Smooth muscle cell (in vitro differentiated cells): ENCODE measurements around the gene TMEM14A. TPM values are rescaled to one million over a fixed set of nuclear protein-coding genes. Genes with fewer than 3 reads are reported as not detected.

Source experiments
- DNase-seq: peaks from one replicate; lab custom pipeline; 2025; ENCODE audit not compliant: unreplicated experiment; lab: John Stamatoyannopoulos, UW
- H2AFZ ChIP-seq: fragments of 200-600 bp; sonication (generic); 2 replicates; pipeline ENCODE4 v1.6.0; 2016; ENCODE audit warnings: antibody characterized with exemption, low read depth, mild to moderate bottlenecking
- H3F3A ChIP-seq: fragments of 200-600 bp; sonication (generic); 2 replicates; pipeline ENCODE4 v1.6.0; 2017; ENCODE audit warnings: antibody characterized with exemption, low read depth
- H3K27ac ChIP-seq: fragments of 200-600 bp; sonication (generic); 2 replicates; pipeline ENCODE4 v1.5.1; 2016; ENCODE audit warnings: low read depth, mild to moderate bottlenecking
- H3K27me3 ChIP-seq: fragments of 200-600 bp; sonication (generic); 2 replicates; pipeline ENCODE4 v1.6.1; 2016; ENCODE audit warnings: low read depth, mild to moderate bottlenecking
- H3K36me3 ChIP-seq: fragments of 200-600 bp; sonication (generic); 2 replicates; pipeline ENCODE4 v1.5.1; 2016; ENCODE audit warnings: low read depth
- H3K4me1 ChIP-seq: fragments of 200-600 bp; sonication (generic); 2 replicates; pipeline ENCODE4 v1.5.1; 2016; ENCODE audit warnings: low read depth
- H3K4me2 ChIP-seq: fragments of 200-600 bp; sonication (generic); 2 replicates; pipeline ENCODE4 v1.6.0; 2016; ENCODE audit warnings: mild to moderate bottlenecking
- H3K4me3 ChIP-seq: fragments of 200-600 bp; sonication (generic); 2 replicates; pipeline ENCODE4 v1.5.1; 2016; ENCODE audit warnings: mild to moderate bottlenecking
- H3K79me2 ChIP-seq: fragments of 200-600 bp; sonication (generic); 2 replicates; pipeline ENCODE4 v1.6.0; 2016; ENCODE audit warnings: low read depth, mild to moderate bottlenecking
- H3K9ac ChIP-seq: fragments of 200-600 bp; sonication (generic); 2 replicates; pipeline ENCODE4 v1.6.0; 2016; ENCODE audit warnings: low read depth
- H3K9me3 ChIP-seq: fragments of 200-600 bp; sonication (generic); replicated peaks from 2 replicates; pipeline ENCODE4 v1.5.1; 2016; ENCODE audit warnings: low read depth
- H4K20me1 ChIP-seq: fragments of 200-600 bp; sonication (generic); 2 replicates; pipeline ENCODE4 v1.6.0; 2016; ENCODE audit warnings: low read depth
- CTCF ChIP-seq: fragments of 200-600 bp; sonication (generic); IDR thresholded peaks from 2 replicates; pipeline ENCODE4 v1.5.1; 2017; ENCODE audit warnings: borderline replicate concordance, mild to moderate bottlenecking, antibody characterized with exemption; ENCODE audit not compliant: insufficient read depth, poor library complexity, severe bottlenecking
- WGBS: methylation state at CpG from one replicate; pipeline ENCODE4 v1.1.7; 2016; ENCODE audit warnings: low lambda C conversion rate; 5-methylcytosine and 5-hydroxymethylcytosine counted together
- polyA plus RNA-seq: library from polyadenylated mRNA; unstranded; fragments of >200 nt; fragmentation: Nextera tagmentation; extraction: Ambion mirVana; gene quantifications from 2 replicates; pipeline ENCODE4 v1.2.1, GENCODE V29; 2016
- total RNA-seq: library from RNA; depleted of rRNA; stranded (reverse); fragments of >200 nt; gene quantifications from 2 replicates; pipeline ENCODE4 v1.2.3, GENCODE V29; 2014

The TMEM14A gene
- total RNA-seq (76.5 and 77.7 TPM in 2 replicates), polyA plus RNA-seq (59.4 and 68.7 TPM in 2 replicates)

GRCh38 chr6:52670502-52671409 lies at the start of gene TMEM14A:
Gene TMEM14A, plus strand, starts transcription at chr6:52671113. Its CDS starts 5,990 bp downstream, at chr6:52677103.
- peak within 1 kb of the TSS; percentile 66 for H3K4me3 ChIP-seq
- no peak within 1 kb of the TSS for H3K27ac ChIP-seq
- WGBS, result 7% methylated on average over 42 of the region's 42 CpGs

GRCh38 chr6:52621631-52622030 lies 49.3 kb upstream of the TMEM14A start:
- Histone ChIP-seq H4K20me1 (no peaks in the 10 kb centered on the region), H3K27me3 (no peaks in the 10 kb centered on the region), H3K4me1 (peaks cover under 1% of the 10 kb centered on the region), H3F3A (no peaks in the 10 kb centered on the region), H2AFZ (no peak overlapping the region), H3K4me2 (no peak overlapping the region), H3K9me3 (no peaks in the 10 kb centered on the region), H3K9ac (no peak overlapping the region), H3K36me3 (no peaks in the 10 kb centered on the region), H3K4me3 (no peak overlapping the region), H3K27ac (no peak overlapping the region), H3K79me2 (no peaks in the 10 kb centered on the region)
- 87% methylated on average over 1 of the region's 1 CpG for WGBS
- no peak for TF ChIP-seq CTCF
- no peak for DNase-seq

More at GRCh38 chr6:52670502-52671409, at the start of gene TMEM14A:
- no peak for TF ChIP-seq CTCF
- Histone ChIP-seq H2AFZ (peak within 1 kb of the TSS; percentile 73), H3K9me3 (no peaks in the 10 kb centered on the region), H4K20me1 (no peaks in the 10 kb centered on the region), H3K79me2 (peaks cover 6% of the 10 kb centered on the region), H3K4me1 (peaks cover 13% of the 10 kb centered on the region), H3K27me3 (no peaks in the 10 kb centered on the region), H3K36me3 (no peaks in the 10 kb centered on the region), H3F3A (no peaks in the 10 kb centered on the region), H3K4me2 (peak within 1 kb of the TSS; percentile 86), H3K9ac (peak within 1 kb of the TSS; percentile 10)
- peak; percentile 76 for DNase-seq

GRCh38 chr6:52622810-52623209 lies 48.1 kb upstream of the TMEM14A start:
- H3K4me2 ChIP-seq, result no peak overlapping the region
- H3K9me3 ChIP-seq, result no peaks in the 10 kb centered on the region
- no peak overlapping the region for H3K9ac ChIP-seq
- H4K20me1 ChIP-seq, result no peaks in the 10 kb centered on the region
- no peak for TF ChIP-seq CTCF
- no peak for DNase-seq
- no peaks in the 10 kb centered on the region for H3K79me2 ChIP-seq
- no peaks in the 10 kb centered on the region for H3K4me1 ChIP-seq
- H3F3A ChIP-seq, result no peaks in the 10 kb centered on the region
- H3K36me3 ChIP-seq, result no peaks in the 10 kb centered on the region
- 94% methylated on average over 2 of the region's 2 CpGs for WGBS
- no peak overlapping the region for H3K4me3 ChIP-seq
- H3K27ac ChIP-seq, result no peak overlapping the region
- H2AFZ ChIP-seq, result no peak overlapping the region
- no peaks in the 10 kb centered on the region for H3K27me3 ChIP-seq
